Gastrocnemius medialis (tissue), 4 donors: ENCODE data around the gene ZNF853. TPM values are rescaled to one million over a fixed set of nuclear protein-coding genes. Genes with fewer than 3 reads are reported as not detected.

Experiments used
- ATAC-seq, 2 donors: fragments of 150-250 bp; one replicate each; pipeline ENCODE4 v1.9.1; 2016
- DNase-seq, 2 donors: peaks; one replicate each; pipeline ENCODE4 v3.0.0-alpha.2; 2019
- H3K27ac ChIP-seq, 4 donors: fragments of 200-600 bp; sonication (generic); 1 replicate in 1 of 4; 2 replicates in 3 of 4; pipeline ENCODE4 v1.5.1; 2016 to 2018; ENCODE audit warnings: mild to moderate bottlenecking in 2 of 4, moderate library complexity in 1 of 4
- H3K27me3 ChIP-seq, 3 donors: fragments of 200-600 bp; sonication (generic) in 2 of 3; 1 replicate in 1 of 3; 2 replicates in 2 of 3; pipeline versions ENCODE4 v1.5.1 to v1.6.0; 2016 to 2019; ENCODE audit warnings: mild to moderate bottlenecking in 1 of 3, moderate library complexity in 1 of 3
- H3K36me3 ChIP-seq, 2 donors: fragments of 200-600 bp; sonication (generic) in 1 of 2; one replicate each; pipeline ENCODE4 v1.5.1; 2017 to 2018
- H3K4me1 ChIP-seq, 2 donors: fragments of 200-600 bp; sonication (generic) in 1 of 2; one replicate each; pipeline ENCODE4 v1.5.1; 2016 to 2017; ENCODE audit warnings: mild to moderate bottlenecking in 2 of 2
- H3K4me3 ChIP-seq, 4 donors: fragments of 200-600 bp; sonication (generic) in 3 of 4; 1 replicate in 1 of 4; 2 replicates in 3 of 4; pipeline ENCODE4 v1.5.1; 2016 to 2019; ENCODE audit warnings: mild to moderate bottlenecking in 2 of 4
- H3K9me3 ChIP-seq, 3 donors: fragments of 200-600 bp; sonication (generic) in 2 of 3; 1 replicate in 1 of 3; 2 replicates in 2 of 3; pipeline ENCODE4 v1.5.1; 2016 to 2019
- POLR2A ChIP-seq, 2 donors: fragments of 450-650 bp; IDR thresholded peaks; one replicate each; pipeline ENCODE4 v1.6.1; 2017; ENCODE audit warnings: antibody characterized with exemption in 2 of 2, mild to moderate bottlenecking in 2 of 2, moderate library complexity in 2 of 2
- in situ Hi-C, 4 donors: fragments of 200-750 bp; cut with MboI; loops; one replicate each; pipeline versions ENCODE4 v1.15.0 to v1.8.0; 2017; ENCODE audit warnings: low sequenced_read_pairs in 4 of 4
- intact Hi-C: fragments of 100-400 bp; cut with DNase I; formaldehyde crosslinking; loops from one replicate; pipeline ENCODE4 v1.15.1; 2023; ENCODE audit warnings: low total_unique reads
- total RNA-seq, 4 donors: library from RNA; depleted of rRNA; stranded (reverse); fragments of >200 nt; gene quantifications; one replicate each; pipeline versions ENCODE4 v1.1.0 to v1.2.3, GENCODE V29; 2016
- TF ChIP-seq, protein P1 (sequence below), 5 experiments: fragments of 450-650 bp in 3 of 5; fragments of 200-600 bp in 2 of 5; sonication (generic) in 2 of 5; IDR thresholded peaks in 4 of 5; conservative IDR thresholded peaks in 1 of 5; 1 replicate in 4 of 5; 2 replicates in 1 of 5; pipeline ENCODE4 v1.5.1; 2016 to 2019; ENCODE audit warnings: antibody characterized with exemption in 5 of 5, mild to moderate bottlenecking in 3 of 5, moderate library complexity in 3 of 5

Gene ZNF853
- total RNA-seq, 4 donors from 2014 or later: 9.5 to 21.6 (median 13.0) TPM

DNA sequence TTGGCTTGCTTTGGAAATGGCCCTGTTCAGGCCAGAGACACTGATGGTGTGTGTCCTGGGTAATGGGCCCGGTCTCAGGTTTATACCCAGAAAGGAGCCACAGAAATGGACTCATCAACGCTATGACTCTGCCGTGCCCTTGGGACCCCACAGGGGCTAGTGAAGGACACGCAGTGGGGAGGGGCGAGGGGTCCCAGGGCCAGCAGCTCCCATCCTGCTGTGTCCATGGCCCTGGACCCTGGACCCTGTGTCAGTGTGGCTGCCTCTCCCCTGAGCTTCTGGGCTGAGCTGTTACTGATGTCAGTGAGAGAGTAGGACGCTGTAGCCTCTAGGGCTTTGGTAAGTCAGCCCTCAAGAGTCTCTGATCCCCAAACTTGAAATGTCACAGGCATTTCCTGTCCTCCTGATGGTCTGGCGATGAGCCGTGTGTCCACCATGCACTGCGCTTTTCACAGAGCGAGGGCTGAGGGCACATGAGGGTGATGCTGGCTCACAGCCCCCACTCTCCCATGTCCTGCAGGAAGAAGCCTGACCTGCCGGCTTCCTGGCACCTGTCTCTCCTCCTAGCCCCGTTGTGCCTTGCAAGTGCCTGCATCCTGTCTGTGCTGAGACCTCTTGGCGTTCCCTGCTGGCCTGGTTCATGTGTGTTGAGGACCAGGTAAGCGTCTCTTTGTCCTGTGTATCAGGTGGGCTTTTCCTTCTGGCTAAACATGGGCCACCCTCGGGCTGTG, 26.1 kb downstream of the ZNF853 start:
- no peak overlapping the region for H3K4me3 ChIP-seq
- in situ Hi-C loops: no loop called here
- H3K27me3 ChIP-seq: no peaks in the 10 kb centered on the region
- H3K36me3 ChIP-seq: peaks cover 0 to 51% of the 10 kb centered on the region in 2 donors
- TF ChIP-seq, protein P1, sequence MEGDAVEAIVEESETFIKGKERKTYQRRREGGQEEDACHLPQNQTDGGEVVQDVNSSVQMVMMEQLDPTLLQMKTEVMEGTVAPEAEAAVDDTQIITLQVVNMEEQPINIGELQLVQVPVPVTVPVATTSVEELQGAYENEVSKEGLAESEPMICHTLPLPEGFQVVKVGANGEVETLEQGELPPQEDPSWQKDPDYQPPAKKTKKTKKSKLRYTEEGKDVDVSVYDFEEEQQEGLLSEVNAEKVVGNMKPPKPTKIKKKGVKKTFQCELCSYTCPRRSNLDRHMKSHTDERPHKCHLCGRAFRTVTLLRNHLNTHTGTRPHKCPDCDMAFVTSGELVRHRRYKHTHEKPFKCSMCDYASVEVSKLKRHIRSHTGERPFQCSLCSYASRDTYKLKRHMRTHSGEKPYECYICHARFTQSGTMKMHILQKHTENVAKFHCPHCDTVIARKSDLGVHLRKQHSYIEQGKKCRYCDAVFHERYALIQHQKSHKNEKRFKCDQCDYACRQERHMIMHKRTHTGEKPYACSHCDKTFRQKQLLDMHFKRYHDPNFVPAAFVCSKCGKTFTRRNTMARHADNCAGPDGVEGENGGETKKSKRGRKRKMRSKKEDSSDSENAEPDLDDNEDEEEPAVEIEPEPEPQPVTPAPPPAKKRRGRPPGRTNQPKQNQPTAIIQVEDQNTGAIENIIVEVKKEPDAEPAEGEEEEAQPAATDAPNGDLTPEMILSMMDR (IDR thresholded peaks at IDR 0.05 in 4 of 5, conservative IDR thresholded peaks at IDR 0.05 in 1 of 5): no peak
- no peak for TF ChIP-seq POLR2A (IDR thresholded peaks at IDR 0.05)
- H3K9me3 ChIP-seq: no peaks in the 10 kb centered on the region
- ATAC-seq (no peak), DNase-seq (no peak)
- intact Hi-C loops: no loop called here
- H3K27ac ChIP-seq: no peak overlapping the region
- peaks cover 6 to 17% of the 10 kb centered on the region in 2 donors for H3K4me1 ChIP-seq

DNA sequence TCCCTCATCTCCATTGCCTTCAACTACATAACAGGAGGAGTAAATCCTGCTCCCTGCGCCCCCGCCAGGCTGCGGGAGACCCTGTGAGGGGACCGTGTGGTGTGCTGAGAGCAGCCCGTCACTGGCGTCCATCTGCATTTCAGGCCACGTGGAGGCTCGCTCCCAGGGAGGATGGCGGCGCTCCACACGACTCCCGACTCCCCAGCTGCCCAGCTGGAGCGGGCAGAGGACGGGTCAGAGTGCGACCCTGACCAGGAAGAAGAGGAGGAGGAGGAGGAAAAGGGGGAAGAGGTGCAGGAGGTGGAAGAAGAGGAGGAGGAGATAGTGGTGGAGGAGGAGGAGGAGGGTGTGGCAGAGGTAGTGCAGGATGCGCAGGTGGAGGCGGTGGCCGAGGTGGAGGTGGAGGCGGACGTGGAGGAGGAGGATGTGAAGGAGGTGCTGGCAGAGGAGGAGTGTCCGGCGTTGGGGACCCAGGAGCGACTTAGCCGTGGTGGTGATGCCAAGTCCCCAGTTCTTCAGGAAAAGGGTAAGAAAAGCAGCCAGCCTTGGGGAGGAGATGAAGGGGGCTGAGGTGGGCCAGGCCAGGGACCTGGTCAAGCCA, 26.9 kb downstream of the ZNF853 start:
- no peak for TF ChIP-seq POLR2A (IDR thresholded peaks at IDR 0.05)
- TF ChIP-seq, protein P1 (IDR thresholded peaks at IDR 0.05 in 4 of 5, conservative IDR thresholded peaks at IDR 0.05 in 1 of 5): no peak
- Histone ChIP-seq H3K36me3 (peaks cover 0 to 52% of the 10 kb centered on the region in 2 donors), H3K27me3 (no peaks in the 10 kb centered on the region), H3K4me3 (no peak overlapping the region), H3K27ac (no peak overlapping the region), H3K4me1 (peaks cover 6 to 15% of the 10 kb centered on the region in 2 donors), H3K9me3 (no peaks in the 10 kb centered on the region)
- DNase-seq (no peak), ATAC-seq (no peak)
- in situ Hi-C loops (no loop called here), intact Hi-C loops (no loop called here)

DNA sequence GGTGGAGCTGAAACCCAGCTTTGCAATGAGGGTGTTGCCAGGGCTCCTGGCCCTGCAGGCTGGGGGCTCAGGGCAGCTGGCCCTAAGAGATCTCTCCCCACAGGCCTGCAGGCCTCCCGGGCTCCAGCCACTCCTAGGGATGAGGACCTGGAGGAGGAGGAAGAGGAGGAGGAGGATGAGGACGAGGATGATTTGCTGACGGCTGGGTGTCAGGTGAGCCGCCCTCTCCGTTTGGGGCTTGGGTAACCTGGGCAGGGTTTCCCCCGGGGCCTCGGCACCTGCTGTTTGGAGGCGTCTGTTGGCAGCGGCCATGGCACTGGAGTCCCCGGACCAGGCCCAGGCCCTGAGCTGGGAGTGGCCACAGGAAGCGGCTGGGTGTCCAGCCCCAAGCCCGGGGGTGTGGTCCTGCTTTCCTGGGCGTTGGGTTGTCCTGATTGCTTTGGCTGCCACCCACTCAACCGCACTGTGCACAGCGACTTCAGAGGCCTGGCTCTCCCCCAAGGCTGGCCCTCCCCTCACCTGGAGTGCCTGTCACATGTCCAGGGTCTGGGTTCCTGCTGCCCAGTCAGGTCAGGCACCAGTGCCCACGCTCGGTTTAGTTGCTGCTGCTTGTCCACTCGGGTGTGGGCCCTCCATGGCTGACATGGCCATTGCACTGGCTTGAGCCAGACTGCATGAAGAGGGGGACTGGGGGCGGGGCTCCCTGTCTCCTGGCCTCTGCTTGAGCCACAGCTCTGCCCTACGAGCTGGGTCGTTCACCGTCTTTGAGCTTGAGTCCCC, 27.6 kb downstream of the ZNF853 start:
- Histone ChIP-seq H3K36me3 (peaks cover 0 to 52% of the 10 kb centered on the region in 2 donors), H3K4me1 (peaks cover 6 to 11% of the 10 kb centered on the region in 2 donors)

DNA sequence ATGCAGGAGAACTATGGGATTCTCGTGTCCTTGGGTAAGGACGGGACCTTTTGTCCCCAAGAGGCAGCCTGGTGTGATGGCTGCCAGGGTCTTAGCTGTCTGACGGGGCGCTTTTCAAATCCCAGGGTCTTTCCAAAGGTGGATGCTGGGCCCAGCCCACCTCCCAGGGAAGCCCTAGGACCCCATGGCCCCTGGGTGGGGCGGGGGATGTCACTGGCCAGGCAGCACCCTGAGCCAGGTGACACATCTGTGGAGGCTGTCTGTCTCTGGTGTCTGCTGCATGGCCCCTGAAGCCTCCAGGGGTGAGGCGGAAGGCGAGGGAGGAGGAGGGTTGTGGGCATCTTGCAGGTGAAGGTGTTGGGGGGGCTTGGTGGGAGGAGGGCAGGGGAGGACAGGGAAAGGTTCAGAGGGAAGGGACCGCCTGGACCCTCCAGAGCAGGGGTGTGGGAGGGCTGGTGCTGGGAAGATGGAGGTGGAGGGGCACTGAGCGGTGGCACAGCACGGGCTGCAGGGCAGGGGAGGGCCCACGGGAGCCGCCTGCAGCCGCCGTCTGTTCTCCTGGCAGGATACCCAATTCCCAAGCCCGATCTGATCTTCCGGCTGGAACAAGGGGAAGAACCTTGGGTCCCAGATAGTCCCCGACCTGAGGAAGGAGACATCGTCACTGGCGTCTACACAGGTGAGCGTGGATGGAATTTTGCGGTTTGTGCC, 28.7 kb downstream of the ZNF853 start:
- TF ChIP-seq, protein P1 (IDR thresholded peaks at IDR 0.05 in 4 of 5, conservative IDR thresholded peaks at IDR 0.05 in 1 of 5): no peak
- no peak for TF ChIP-seq POLR2A (IDR thresholded peaks at IDR 0.05)
- intact Hi-C loops (no loop called here), in situ Hi-C loops (no loop called here)
- peaks cover 0 to under 1% of the 10 kb centered on the region in 2 donors for H3K4me1 ChIP-seq
- ATAC-seq (no peak), DNase-seq (no peak)
- no peak overlapping the region for H3K4me3 ChIP-seq
- no peak overlapping the region for H3K27ac ChIP-seq
- H3K9me3 ChIP-seq: no peaks in the 10 kb centered on the region
- H3K36me3 ChIP-seq: peaks cover 0 to 52% of the 10 kb centered on the region in 2 donors
- H3K27me3 ChIP-seq: no peaks in the 10 kb centered on the region

More for the DNA sequence above, 27.6 kb downstream of the ZNF853 start:
- H3K4me3 ChIP-seq: no peak overlapping the region
- H3K9me3 ChIP-seq: no peaks in the 10 kb centered on the region
- TF ChIP-seq POLR2A (IDR thresholded peaks at IDR 0.05): no peak
- TF ChIP-seq, protein P1 (IDR thresholded peaks at IDR 0.05 in 4 of 5, conservative IDR thresholded peaks at IDR 0.05 in 1 of 5): no peak
- H3K27me3 ChIP-seq: no peaks in the 10 kb centered on the region
- intact Hi-C loops (no loop called here), in situ Hi-C loops (no loop called here)
- H3K27ac ChIP-seq: no peak overlapping the region
- DNase-seq: no peak
- ATAC-seq: no peak
